ENCODE results near the gene IRAK4. TPM values are rescaled to one million over a fixed set of nuclear protein-coding genes. Genes with fewer than 3 reads are reported as not detected.

The IRAK4 gene
- total RNA-seq = 25.1 TPM

DNA sequence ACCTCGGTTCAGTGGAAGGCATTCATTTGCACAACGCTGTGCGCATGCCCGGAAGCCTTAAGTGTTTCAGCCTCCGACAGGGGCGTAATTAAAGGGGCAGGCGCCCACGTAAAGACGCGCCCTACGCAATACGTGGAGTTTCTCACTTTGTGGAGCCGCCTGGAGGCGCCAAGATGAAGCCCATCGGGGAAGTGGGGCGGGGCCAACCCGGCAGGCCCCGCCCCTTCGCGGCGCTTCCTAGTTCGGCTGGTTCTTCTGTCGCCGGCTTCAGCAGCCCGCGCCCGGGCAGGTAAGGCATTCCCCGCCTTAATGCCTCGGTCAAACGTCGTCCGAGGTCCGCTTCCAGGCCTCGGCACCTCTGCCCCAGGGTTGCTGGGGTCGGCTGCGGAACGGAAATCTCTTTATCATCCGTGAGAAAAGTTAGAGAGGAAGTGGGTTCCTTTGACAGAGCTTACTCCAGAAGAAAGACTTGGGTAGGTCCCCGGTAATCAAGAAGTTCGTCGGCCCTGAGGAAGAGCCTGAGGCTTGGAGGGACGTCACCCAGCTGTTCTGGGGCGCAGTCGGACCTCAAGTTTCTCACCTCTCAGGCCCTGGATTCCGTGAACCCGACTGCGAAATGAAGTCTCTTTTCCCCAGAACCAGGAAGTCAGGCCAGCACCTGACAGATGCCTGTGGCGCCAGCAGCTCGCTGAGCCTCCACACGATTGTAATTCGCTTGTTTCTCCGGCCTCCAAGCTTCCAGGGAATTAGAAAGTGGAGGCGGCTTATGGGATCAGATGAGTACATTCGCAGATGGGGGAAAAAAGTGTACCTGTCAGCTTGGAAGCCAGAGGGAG is at the start of gene IRAK4, which contains the start of gene PUS7L:
IRAK4 (plus strand) TSS at position 224 of the 836 bp plus-strand sequence. CDS start 9,161 bp downstream, outside the sequence.
PUS7L (minus strand) TSS at position 63 of the 836 bp plus-strand sequence. CDS start 3,545 bp downstream, outside the sequence.

DNA sequence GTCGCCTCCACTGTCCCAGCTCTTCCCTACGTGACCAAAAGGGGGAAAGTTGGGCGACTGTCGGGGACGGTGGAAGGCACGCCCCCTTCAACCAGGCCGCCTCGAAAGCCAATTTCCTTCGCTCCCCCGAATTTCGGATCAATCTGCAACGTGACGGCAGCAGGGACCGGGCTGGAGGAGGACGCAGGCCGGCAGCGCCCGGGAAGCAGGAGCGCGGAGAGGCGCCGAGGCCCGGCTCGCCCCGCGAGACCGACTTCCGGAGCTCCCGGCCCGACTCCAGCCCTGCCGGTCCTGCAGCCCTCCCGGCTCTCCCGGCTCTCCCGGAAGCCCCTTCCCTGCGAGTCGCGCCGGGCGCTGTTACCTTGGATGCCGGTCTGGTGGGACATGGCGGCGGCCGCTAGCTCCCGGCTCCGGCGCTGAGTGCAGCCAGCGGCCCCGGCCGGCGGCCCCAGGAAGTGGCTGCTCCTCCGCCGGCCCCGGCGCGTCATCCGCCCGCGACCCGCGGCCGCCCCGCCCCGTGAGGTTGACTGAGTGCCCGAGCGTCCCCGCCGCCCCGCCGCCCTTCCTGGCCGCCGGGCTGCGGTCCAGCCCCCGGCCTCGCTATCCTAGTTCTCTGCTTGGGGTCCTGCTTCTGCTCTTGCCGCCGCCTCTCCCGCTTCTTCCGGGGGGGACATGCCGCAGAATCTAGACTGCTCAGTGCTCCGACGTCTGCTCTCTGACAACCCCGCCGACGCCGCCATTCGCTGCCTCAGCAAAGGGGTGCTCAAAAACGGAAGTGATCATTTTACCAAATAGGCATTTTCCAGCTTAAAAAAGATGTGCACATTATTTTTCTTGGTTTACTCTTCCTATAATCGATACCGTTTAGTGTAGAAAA is 47.3 kb downstream of the IRAK4 start, which contains the start of gene TWF1:
TWF1 (minus strand) TSS at position 458 of the 877 bp plus-strand sequence; CDS start at position 386, 72 bp downstream.

DNA sequence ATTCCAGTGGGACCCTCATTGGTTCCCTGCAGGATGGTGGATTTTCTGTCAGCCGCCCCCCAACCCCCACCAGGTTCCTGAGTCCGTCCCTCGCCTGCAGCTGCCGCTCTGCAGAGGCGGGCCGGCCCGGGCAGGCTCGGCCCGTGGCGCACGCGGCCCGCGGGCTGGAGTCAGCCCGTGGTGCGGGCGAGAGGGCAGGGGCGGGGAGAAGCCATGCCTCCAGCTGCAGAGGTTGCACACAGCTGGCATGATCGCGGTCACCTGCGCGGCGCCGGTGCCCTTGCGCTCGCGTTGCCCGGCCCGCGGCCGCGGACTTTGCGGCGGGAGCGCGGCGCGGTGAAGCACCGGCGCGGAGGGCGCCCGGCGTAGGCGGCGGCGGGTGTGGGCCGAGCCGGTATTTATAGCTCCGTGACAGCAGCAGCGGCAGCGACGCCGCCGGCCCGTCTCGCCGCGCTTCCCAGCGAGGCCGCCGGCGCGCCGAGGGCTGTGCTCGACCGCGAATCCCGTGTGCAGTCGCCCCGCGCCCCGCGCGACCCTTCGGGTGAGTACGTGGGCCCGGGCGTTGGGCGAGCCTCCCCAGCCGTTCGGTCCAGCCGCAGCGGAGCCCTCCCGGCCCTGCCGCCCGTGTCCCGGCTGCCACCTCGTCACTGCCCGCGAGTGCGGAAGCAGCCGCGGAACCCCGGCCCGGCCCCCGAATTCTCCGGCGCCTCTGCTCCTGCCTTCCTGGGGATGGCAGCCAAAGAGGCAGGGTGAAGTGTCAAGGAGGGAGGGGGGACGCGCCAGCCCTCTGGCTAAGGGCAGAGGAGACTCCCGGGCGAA is 77.1 kb downstream of the IRAK4 start, which contains the start of gene TMEM117:
TMEM117 (plus strand) TSS at position 426 of the 819 bp plus-strand sequence.

Other genes starting within 250 kb of the IRAK4 start
- gene ADAMTS20, start 206.7 kb upstream of the IRAK4 start, total RNA-seq = 1.6 TPM
- 35.8 TPM for gene PUS7L, start 161 bp upstream of the IRAK4 start, total RNA-seq
- 93.8 TPM for gene TWF1, start 47.4 kb downstream of the IRAK4 start, total RNA-seq
- 34.4 TPM for gene TMEM117, start 77.1 kb downstream of the IRAK4 start, total RNA-seq